Nephron (organoid): ENCODE results near the gene TNFRSF17.
"Not testable (repeated sequence)": the region's sequence is repeated elsewhere in the genome, so short reads cannot be mapped to it uniquely, and the experiment has no call there.

Experiments
- H3K27ac Mint-ChIP-seq, 3 experiments: 2 replicates each; pipeline ENCODE4 v1.8.0; 2020; ENCODE audit warnings: mixed read lengths in 3 of 3, mild to moderate bottlenecking in 2 of 3, moderate library complexity in 1 of 3
- H3K27me3 Mint-ChIP-seq: 2 replicates; pipeline ENCODE4 v1.8.0; 2021; ENCODE audit warnings: low read depth, mild to moderate bottlenecking, moderate library complexity, mixed read lengths
- H3K36me3 Mint-ChIP-seq: 2 replicates; pipeline ENCODE4 v1.8.0; 2020; ENCODE audit warnings: low read depth, mixed read lengths
- H3K4me1 Mint-ChIP-seq: 2 replicates; pipeline ENCODE4 v1.8.0; 2020; ENCODE audit warnings: mixed read lengths
- H3K4me3 Mint-ChIP-seq, 3 experiments: 2 replicates each; pipeline ENCODE4 v1.8.0; 2020; ENCODE audit warnings: mild to moderate bottlenecking in 3 of 3, mixed read lengths in 3 of 3, moderate library complexity in 2 of 3
- H3K9me3 Mint-ChIP-seq: 2 replicates; pipeline ENCODE4 v1.8.0; 2020; ENCODE audit warnings: mixed read lengths
- CTCF ChIP-seq, 3 experiments: fragments of 200-600 bp; sonication (generic); IDR thresholded peaks; one replicate each; pipeline ENCODE4 v1.5.0; 2021; ENCODE audit warnings: antibody characterized with exemption in 3 of 3; ENCODE audit not compliant: unreplicated experiment in 3 of 3

Gene TNFRSF17

GRCh38 chr16:11957591-11958395 is 7.2 kb upstream of the TNFRSF17 start:
- H3K27me3 Mint-ChIP-seq: no peaks in the 10 kb centered on the region
- H3K4me3 Mint-ChIP-seq: no peak overlapping the region
- TF ChIP-seq CTCF (IDR thresholded peaks at IDR 0.05; ENCODE audit: unreplicated experiment in 3 of 3): no peak
- peaks cover 4% of the 10 kb centered on the region for H3K36me3 Mint-ChIP-seq
- peak overlapping the region in 1 of 3 experiments; percentile 18 for H3K27ac Mint-ChIP-seq
- no peaks in the 10 kb centered on the region for H3K9me3 Mint-ChIP-seq
- H3K4me1 Mint-ChIP-seq: no peaks in the 10 kb centered on the region

GRCh38 chr16:11962457-11962856 is 2.6 kb upstream of the TNFRSF17 start:
- H3K9me3 Mint-ChIP-seq, H3K4me3 Mint-ChIP-seq, H3K27ac Mint-ChIP-seq, H3K27me3 Mint-ChIP-seq, H3K36me3 Mint-ChIP-seq, H3K4me1 Mint-ChIP-seq: not testable (repeated sequence)

GRCh38 chr16:11962978-11963377 is 2.0 kb upstream of the TNFRSF17 start:
- H3K36me3 Mint-ChIP-seq, H3K9me3 Mint-ChIP-seq, H3K27me3 Mint-ChIP-seq, H3K4me3 Mint-ChIP-seq, H3K4me1 Mint-ChIP-seq, H3K27ac Mint-ChIP-seq: not testable (repeated sequence)

- Mint-ChIP-seq H3K36me3 (no peaks in the 10 kb centered on the region), H3K27ac (no peak overlapping the region), H3K27me3 (no peaks in the 10 kb centered on the region), H3K4me3 (no peak overlapping the region), H3K4me1 (no peaks in the 10 kb centered on the region), H3K9me3 (no peaks in the 10 kb centered on the region)
- TF ChIP-seq CTCF (IDR thresholded peaks at IDR 0.05; ENCODE audit: unreplicated experiment in 3 of 3): no peak
Measured at GRCh38 chr16:11963706-11964105, 1.3 kb upstream of the TNFRSF17 start.

GRCh38 chr16:11966173-11966572 is 1.2 kb downstream of the TNFRSF17 start:
- Mint-ChIP-seq H3K4me3 (no peak overlapping the region), H3K27ac (peak overlapping the region in 1 of 3 experiments; percentile 46), H3K36me3 (no peaks in the 10 kb centered on the region), H3K4me1 (no peaks in the 10 kb centered on the region), H3K9me3 (no peaks in the 10 kb centered on the region), H3K27me3 (no peaks in the 10 kb centered on the region)
- no peak for TF ChIP-seq CTCF (IDR thresholded peaks at IDR 0.05; ENCODE audit: unreplicated experiment in 3 of 3)

- no peaks in the 10 kb centered on the region for H3K9me3 Mint-ChIP-seq
- peak overlapping the region in 1 of 3 experiments; percentile 72 for H3K27ac Mint-ChIP-seq
- no peak overlapping the region for H3K4me3 Mint-ChIP-seq
- no peak for TF ChIP-seq CTCF (IDR thresholded peaks at IDR 0.05; ENCODE audit: unreplicated experiment in 3 of 3)
- no peaks in the 10 kb centered on the region for H3K4me1 Mint-ChIP-seq
- no peaks in the 10 kb centered on the region for H3K27me3 Mint-ChIP-seq
- H3K36me3 Mint-ChIP-seq: peaks cover 4% of the 10 kb centered on the region
Measured at GRCh38 chr16:11967195-11967911, 2.3 kb downstream of the TNFRSF17 start.

GRCh38 chr16:11968577-11968976 is 3.6 kb downstream of the TNFRSF17 start:
- no peak for TF ChIP-seq CTCF (IDR thresholded peaks at IDR 0.05; ENCODE audit: unreplicated experiment in 3 of 3)
- Mint-ChIP-seq H3K4me1 (no peaks in the 10 kb centered on the region), H3K4me3 (no peak overlapping the region), H3K9me3 (no peaks in the 10 kb centered on the region), H3K36me3 (peaks cover 5% of the 10 kb centered on the region), H3K27me3 (no peaks in the 10 kb centered on the region), H3K27ac (no peak overlapping the region)

GRCh38 chr16:11970292-11970691 is 5.3 kb downstream of the TNFRSF17 start:
- not testable (repeated sequence) for H3K27me3 Mint-ChIP-seq, H3K9me3 Mint-ChIP-seq, H3K4me1 Mint-ChIP-seq, H3K36me3 Mint-ChIP-seq, H3K27ac Mint-ChIP-seq, H3K4me3 Mint-ChIP-seq
